Measurements from ENCODE around the gene MAGOH. TPM values are rescaled to one million over a fixed set of nuclear protein-coding genes. Genes with fewer than 3 reads are reported as not detected.

The MAGOH gene
- total and polyA plus RNA-seq, 9 of the 15 experiments (the other 6 are each of a cell fraction or from before 2014, with no cell fraction given), result 102 to 342 (median 135) TPM

DNA sequence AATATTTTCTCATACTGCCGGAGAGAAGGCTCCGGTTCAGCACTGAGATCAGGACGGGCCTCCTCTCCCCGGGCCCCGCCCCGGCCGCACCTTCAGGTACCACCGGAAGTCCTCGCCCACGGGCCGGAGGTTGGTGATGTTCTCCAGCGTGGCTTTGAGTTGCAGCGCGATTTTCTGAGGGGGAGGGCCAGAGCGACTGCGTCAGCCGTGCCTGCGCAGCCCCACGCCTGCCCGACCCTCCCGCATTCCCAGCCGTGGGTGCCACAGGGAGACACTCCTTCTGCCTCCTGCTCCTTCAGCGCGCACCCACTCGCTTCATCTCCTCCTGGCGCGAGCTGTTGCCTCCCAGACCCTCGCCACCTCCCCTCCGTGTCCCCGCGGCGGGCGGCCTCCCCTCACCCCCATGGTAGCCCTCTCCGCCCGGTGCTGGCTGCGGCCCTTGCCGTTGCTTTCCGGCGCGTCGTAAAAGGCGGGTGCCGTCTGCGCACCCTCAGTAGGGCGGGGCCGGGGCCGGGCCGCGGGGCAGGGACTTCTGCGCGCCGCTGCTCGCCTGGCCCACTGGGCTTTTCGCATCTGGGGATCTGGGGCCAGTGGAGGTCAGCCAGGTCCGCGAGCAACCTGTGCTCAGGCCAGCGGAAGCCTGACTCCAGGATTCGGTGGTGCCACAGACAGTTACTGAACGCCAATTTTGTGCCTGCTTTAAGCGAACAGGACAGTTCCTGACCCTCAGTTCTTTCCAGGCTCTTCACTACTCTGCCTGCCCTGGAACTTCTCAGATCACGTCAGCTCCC is 18.0 kb downstream of the MAGOH start, which contains the start of gene CZIB (continued):
- TF ChIP-seq IRF9 (tag; IDR thresholded peaks at IDR 0.05), result no peak
- TF ChIP-seq PCBP2 (IDR thresholded peaks at IDR 0.05; ENCODE audit: low read depth, low read length, poor library complexity, severe bottlenecking), result no peak
- TF ChIP-seq PREB (CRISPR knock-in tag; IDR thresholded peaks at IDR 0.05), result no peak
- TF ChIP-seq PBX2 (CRISPR knock-in tag; IDR thresholded peaks at IDR 0.05; ENCODE audit: low read depth), result no peak
- no peak for TF ChIP-seq PBX2 (tag; conservative IDR thresholded peaks at IDR 0.05; ENCODE audit: low read depth)
- TF ChIP-seq ZNF584 (CRISPR knock-in tag; IDR thresholded peaks at IDR 0.05; ENCODE audit: low read depth), result 0 out of 2 replicates have a peak, but pooled peaks have one; percentile 35
- no peak for TF ChIP-seq SIRT6 (IDR thresholded peaks at IDR 0.05; ENCODE audit: low read depth, low read length)
- TF ChIP-seq MYBL2 (IDR thresholded peaks at IDR 0.05; ENCODE audit: low read depth), result no peak
- TF ChIP-seq MYBL2 (CRISPR knock-in tag; IDR thresholded peaks at IDR 0.05; ENCODE audit: borderline replicate concordance), result no peak
- TF ChIP-seq ZNF124 (CRISPR knock-in tag; IDR thresholded peaks at IDR 0.05), result no peak
- TF ChIP-seq, protein P1, sequence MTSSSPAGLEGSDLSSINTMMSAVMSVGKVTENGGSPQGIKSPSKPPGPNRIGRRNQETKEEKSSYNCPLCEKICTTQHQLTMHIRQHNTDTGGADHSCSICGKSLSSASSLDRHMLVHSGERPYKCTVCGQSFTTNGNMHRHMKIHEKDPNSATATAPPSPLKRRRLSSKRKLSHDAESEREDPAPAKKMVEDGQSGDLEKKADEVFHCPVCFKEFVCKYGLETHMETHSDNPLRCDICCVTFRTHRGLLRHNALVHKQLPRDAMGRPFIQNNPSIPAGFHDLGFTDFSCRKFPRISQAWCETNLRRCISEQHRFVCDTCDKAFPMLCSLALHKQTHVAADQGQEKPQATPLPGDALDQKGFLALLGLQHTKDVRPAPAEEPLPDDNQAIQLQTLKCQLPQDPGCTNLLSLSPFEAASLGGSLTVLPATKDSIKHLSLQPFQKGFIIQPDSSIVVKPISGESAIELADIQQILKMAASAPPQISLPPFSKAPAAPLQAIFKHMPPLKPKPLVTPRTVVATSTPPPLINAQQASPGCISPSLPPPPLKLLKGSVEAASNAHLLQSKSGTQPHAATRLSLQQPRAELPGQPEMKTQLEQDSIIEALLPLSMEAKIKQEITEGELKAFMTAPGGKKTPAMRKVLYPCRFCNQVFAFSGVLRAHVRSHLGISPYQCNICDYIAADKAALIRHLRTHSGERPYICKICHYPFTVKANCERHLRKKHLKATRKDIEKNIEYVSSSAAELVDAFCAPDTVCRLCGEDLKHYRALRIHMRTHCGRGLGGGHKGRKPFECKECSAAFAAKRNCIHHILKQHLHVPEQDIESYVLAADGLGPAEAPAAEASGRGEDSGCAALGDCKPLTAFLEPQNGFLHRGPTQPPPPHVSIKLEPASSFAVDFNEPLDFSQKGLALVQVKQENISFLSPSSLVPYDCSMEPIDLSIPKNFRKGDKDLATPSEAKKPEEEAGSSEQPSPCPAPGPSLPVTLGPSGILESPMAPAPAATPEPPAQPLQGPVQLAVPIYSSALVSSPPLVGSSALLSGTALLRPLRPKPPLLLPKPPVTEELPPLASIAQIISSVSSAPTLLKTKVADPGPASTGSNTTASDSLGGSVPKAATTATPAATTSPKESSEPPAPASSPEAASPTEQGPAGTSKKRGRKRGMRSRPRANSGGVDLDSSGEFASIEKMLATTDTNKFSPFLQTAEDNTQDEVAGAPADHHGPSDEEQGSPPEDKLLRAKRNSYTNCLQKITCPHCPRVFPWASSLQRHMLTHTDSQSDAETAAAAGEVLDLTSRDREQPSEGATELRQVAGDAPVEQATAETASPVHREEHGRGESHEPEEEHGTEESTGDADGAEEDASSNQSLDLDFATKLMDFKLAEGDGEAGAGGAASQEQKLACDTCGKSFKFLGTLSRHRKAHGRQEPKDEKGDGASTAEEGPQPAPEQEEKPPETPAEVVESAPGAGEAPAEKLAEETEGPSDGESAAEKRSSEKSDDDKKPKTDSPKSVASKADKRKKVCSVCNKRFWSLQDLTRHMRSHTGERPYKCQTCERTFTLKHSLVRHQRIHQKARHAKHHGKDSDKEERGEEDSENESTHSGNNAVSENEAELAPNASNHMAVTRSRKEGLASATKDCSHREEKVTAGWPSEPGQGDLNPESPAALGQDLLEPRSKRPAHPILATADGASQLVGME (CRISPR knock-in tag; IDR thresholded peaks at IDR 0.05), result peak; percentile 78
- TF ChIP-seq MBD1 (CRISPR knock-in tag; IDR thresholded peaks at IDR 0.05), result no peak

Measured in K562 (cell line).